ENCODE data around the gene B2M.

GRCh38 chr15:44719293-44719999 is 8.1 kb downstream of the B2M start:
- no peak for TF ChIP-seq EZH2 (IDR thresholded peaks at IDR 0.05; ENCODE audit: low read length)
- TF ChIP-seq, protein P1, sequence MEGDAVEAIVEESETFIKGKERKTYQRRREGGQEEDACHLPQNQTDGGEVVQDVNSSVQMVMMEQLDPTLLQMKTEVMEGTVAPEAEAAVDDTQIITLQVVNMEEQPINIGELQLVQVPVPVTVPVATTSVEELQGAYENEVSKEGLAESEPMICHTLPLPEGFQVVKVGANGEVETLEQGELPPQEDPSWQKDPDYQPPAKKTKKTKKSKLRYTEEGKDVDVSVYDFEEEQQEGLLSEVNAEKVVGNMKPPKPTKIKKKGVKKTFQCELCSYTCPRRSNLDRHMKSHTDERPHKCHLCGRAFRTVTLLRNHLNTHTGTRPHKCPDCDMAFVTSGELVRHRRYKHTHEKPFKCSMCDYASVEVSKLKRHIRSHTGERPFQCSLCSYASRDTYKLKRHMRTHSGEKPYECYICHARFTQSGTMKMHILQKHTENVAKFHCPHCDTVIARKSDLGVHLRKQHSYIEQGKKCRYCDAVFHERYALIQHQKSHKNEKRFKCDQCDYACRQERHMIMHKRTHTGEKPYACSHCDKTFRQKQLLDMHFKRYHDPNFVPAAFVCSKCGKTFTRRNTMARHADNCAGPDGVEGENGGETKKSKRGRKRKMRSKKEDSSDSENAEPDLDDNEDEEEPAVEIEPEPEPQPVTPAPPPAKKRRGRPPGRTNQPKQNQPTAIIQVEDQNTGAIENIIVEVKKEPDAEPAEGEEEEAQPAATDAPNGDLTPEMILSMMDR (optimal IDR thresholded peaks at IDR 0.05 in 1 of 3, IDR thresholded peaks at IDR 0.05 in 1 of 3, conservative IDR thresholded peaks at IDR 0.05 in 1 of 3; ENCODE audit: extremely low read depth in 1 of 3, insufficient read depth in 2 of 3, low read length in 3 of 3), result no peak

Measured in keratinocyte (primary cell).